NCI-H1105 (cell line): ENCODE results near the gene HDAC4.
"Not testable (repeated sequence)": the region's sequence is repeated elsewhere in the genome, so short reads cannot be mapped to it uniquely, and the experiment has no call there.

Experiments
- DNase-seq: peaks from one replicate; lab custom pipeline; 2025; lab: John Stamatoyannopoulos, UW

HDAC4 gene

GRCh38 chr2:239047420-239047819 lies 353.4 kb downstream of the HDAC4 start:
- no peak for DNase-seq

GRCh38 chr2:239046822-239047221 lies 354.0 kb downstream of the HDAC4 start:
- no peak for DNase-seq

DNA sequence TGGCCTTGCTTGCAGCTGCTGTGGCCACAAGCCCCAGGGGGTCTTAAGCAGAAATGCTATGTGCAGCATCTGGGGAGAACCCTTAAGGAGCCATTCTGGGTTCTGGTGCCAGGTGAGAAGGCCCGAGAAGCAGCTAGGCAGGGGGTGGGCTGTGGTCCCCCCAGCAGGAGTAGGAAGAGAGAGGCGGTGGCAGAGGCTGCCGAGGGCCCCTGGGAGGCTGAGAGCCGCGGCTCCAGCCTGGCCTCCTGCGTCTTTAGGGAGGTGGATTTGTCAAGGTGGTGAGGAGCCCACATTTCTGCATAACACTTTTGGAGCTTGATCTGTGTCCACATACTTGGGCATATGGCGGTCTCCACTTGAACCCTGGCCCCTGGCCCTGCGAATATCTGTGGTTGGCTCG lies 356.5 kb downstream of the HDAC4 start:
- DNase-seq = no peak

DNA sequence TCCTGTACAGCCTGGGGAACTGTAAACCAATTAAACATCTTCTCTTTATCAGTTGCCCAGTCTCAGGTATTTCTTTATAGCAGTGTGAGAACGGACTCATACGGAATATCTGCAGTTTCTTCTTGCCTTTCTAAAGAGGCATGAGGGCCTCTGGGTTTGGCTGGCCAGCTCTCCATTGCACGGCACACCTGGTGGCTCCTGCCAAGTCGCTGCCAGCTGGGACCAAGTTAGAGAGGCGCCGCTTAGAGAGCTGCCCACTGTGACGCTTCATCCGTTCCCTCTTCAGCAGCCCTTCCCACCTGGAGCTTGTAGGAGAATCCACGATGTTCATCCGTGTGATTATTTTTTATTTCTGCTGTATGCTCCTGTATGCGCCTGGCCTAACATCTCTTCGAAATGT lies 357.5 kb downstream of the HDAC4 start:
- no peak for DNase-seq

DNA sequence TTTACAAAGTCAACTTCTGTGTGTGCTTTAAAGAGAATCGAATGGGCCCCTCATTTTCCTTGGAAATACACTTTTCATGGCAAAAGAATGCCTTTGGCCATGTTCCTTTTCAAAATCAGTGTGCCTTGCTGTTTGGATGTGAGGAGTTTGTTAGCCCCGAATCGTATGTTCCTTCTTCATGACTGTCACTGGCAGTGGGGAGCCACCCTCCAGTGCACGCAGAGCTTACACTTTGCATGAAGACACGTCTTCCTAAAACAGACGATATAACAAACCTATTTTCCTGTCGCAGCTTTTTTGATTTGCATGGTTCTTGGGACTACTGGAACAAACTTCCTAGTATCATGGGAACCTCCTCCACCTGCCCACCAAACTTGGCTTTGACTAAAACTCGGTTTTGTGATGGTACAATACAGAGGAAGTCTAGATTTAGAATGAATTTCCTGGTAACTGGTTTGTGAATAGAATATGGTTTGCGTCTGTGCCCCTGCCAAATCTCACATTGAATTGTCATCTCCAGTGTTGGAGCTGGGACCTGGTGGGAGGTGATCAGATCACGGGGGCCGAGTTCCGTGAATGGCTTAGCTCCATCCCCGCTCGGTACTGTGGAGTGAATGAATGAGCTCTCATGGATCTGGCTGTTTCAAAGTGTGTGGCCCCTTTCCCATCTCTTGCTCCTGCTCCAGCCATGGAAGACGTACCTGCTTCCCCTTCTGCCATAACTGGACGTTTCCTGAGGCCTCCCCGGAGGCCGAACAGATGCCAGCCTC lies 358.1 kb downstream of the HDAC4 start:
- DNase-seq = no peak

- no peak for DNase-seq
Measured at GRCh38 chr2:239042046-239042445, 358.8 kb downstream of the HDAC4 start.

GRCh38 chr2:239041062-239041461 lies 359.8 kb downstream of the HDAC4 start:
- no peak for DNase-seq

GRCh38 chr2:239040152-239040761 lies 360.6 kb downstream of the HDAC4 start:
- DNase-seq = no peak

DNA sequence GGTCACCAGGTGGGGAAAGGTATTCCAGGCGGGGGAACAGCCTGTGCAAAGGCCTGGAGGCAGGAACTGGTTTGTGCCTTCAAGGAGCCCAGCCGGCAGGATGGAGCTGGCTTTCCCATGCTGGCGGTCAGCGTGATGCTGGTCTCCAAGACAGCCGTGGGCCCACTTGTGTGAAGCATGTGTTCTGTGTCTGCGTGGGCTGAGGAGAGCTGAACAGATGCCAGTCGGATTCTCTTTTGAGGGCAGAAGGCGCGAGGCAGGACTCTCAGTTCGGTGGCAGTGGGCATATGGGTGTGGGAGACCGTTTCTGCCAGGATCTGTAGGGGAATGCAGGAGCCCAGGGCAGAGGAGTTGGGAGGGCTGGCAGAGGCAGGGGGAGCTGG lies 361.4 kb downstream of the HDAC4 start:
- no peak for DNase-seq

GRCh38 chr2:239038773-239039478 lies 361.9 kb downstream of the HDAC4 start:
- DNase-seq = no peak

DNA sequence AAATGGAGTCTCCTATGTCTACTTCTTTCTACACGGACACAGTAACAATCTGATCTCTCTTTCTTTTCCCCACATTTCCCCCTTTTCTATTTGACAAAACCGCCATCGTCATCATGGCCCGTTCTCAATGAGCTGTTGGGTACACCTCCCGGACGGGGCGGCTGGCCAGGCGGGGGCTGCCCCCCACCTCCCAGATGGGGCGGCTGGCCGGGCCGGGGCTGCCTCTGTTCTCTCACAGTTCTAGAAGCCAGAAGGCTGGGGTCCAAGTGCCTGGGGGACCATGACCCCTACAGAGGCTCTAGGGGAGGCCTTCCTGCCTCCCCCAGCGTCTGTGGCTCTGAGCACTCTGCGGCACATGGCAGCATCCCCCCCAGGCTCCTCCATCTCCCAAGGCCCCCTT lies 362.5 kb downstream of the HDAC4 start:
- not testable (repeated sequence) for DNase-seq

GRCh38 chr2:239037559-239037910 lies 363.3 kb downstream of the HDAC4 start:
- DNase-seq = no peak

GRCh38 chr2:239036819-239037558 lies 363.8 kb downstream of the HDAC4 start:
- no peak for DNase-seq

DNA sequence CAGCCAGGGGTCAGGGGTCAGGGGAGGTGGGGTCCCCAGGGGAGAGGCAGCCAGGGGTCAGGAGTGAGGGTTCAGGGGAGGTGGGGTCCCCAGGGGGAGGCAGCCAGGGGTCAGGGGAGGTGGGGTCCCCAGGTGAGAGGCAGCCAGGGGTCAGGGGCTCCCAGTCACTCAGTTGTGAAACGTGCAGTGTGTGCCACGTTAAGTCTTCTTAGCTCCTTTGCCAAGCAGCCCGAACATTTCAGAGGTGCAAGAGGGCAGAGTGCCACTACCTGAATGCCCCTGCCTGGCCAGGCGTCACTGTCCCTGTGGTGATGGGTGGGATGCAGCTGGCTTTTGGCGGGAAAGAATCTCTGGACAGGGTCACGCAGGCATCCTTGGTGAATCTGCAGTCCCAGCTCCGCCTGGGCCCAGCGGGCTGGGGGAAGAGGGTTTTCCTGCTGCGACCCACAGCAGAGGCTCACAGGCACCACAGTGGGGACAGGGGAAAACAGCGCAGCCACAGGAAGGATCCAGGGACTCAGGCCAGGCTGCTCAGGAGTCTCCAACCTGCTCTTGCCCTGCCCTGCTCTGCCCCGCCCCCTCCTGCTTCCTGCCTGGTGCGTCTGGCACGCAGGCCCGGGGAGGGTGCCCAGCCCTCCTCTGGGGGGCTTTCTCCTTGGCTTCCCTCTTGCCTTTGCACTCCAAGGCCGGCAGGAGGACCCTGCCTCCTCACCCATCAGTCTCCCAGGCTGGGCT lies 364.7 kb downstream of the HDAC4 start:
- DNase-seq = no peak

DNA sequence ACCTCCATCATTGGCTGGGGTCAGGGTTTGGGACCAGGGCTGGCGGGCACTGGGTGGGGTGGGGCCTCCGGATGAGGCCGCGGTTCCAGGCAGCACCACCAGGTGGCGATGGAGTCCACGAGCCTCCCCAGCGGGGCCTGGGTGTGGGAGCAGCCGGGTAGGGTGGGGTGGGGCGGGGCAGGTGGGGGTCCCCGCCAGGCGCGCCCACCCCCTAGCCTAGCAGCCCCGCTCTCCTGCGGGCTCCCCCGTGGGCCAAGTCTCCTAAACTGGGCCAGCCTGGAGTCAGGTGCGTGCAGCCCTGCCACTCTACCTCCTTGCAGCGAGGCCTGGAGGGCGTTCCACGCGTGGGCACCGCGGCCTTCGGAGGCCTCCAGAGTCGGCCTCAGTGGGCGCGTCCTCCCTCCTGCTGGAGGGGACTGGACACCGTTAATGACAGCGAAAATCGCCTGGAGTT lies 365.4 kb downstream of the HDAC4 start:
- peak; percentile 6 for DNase-seq

DNA sequence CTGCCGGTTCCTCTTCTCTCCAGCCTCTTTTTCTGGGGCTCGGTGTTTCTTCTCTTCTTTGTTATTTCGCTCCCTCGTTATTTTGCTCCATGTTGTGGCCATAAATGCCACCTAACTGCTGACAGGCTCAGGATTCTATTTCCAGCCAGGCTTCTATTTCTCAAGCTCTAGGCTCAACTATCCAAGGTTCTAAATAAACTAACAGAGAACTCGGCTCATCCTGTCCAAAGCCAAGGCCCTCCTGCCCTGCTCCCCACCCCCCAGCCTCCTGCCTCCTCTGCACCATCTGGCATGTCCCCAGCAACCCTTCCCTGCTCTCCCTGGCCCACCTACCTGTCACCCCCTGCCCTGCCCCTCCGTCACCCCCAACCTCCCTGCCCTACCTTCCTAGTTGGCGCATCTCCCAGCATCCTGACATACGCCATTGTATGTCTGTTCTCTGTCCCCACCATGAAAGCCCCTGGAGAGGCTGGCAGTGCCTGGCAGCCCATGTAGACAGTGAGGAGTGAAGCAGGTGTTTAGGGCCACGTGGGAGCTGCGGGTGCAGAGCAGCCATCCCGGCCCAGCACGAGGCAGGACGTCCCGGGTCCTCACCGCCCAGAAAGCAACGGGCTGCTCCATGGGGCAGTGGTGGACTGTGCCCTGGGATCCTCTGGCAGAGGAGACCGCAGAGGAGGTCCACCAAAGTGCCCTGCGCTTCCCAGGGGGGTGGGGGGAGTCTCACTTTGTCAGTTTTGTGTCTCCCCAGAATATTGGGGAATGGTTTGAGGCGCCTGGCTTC lies 366.1 kb downstream of the HDAC4 start:
- no peak for DNase-seq

DNA sequence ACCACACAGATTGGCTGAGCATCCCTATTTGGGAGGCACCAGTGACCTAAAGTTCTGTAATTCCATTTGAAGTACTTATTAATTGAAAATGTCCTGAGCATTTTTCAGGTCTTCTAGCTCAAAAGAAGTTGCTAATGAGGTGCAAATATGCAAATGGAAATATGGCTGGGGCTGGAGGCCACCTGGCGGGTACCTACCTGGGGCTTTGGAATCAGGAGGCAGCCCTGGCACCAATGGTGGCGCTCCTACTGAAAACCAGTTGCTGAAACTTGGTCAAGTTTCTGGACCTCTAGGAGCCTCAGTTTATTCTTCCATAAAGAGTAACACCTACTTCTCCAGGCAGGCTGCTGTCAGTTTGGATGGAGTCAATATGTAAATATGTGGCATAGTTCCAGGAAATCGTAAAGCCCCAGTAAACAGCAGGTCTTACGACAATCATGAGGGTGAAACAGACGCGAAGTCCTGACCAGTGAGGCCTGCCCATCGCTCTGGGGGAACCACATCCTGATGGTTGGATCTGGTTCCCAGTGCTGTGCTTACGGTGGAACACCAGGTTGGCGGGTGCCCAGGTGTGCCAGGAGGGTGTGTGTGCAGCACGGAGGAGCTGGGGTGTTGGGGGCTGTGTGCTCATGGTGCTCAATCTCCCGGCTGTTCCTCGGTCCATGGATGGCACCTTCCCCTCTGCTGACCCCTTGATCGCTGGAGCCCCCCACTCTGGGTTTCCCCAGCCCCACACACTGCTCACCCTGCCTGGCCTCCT lies 366.8 kb downstream of the HDAC4 start:
- DNase-seq = no peak

- no peak for DNase-seq
Measured at GRCh38 chr2:239029958-239030357, 370.9 kb downstream of the HDAC4 start.

GRCh38 chr2:239028253-239028619 lies 372.6 kb downstream of the HDAC4 start:
- no peak for DNase-seq
